ENCODE results near the gene PIAS1.
"Not testable (repeated sequence)": the region's sequence is repeated elsewhere in the genome, so short reads cannot be mapped to it uniquely, and the experiment has no call there.

Gene PIAS1

GRCh38 chr15:68186671-68187397 lies 132.7 kb downstream of the PIAS1 start:
- DNase-seq = no peak

GRCh38 chr15:68187559-68187958 lies 133.4 kb downstream of the PIAS1 start:
- DNase-seq = no peak

DNA sequence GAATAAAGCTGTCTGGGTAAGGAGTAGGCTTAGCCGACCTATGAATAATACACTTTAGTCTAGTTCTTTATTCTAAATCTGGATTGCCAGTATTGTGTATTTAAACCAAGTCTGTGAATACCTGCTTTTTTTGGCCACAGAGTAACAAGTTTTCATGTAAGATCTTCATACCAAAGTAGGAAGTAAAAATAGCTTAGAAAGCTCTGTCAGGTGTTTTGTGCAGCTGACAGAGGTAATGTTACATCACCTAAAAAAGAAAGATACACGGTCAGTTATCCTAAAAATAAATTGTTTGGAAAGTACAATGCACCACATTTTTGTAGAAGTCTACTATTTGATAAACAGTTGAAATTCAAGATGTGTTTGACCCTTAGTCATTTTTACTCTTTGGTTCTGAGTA lies 134.5 kb downstream of the PIAS1 start:
- DNase-seq = no peak

GRCh38 chr15:68190048-68190447 lies 135.9 kb downstream of the PIAS1 start:
- DNase-seq = no peak

DNA sequence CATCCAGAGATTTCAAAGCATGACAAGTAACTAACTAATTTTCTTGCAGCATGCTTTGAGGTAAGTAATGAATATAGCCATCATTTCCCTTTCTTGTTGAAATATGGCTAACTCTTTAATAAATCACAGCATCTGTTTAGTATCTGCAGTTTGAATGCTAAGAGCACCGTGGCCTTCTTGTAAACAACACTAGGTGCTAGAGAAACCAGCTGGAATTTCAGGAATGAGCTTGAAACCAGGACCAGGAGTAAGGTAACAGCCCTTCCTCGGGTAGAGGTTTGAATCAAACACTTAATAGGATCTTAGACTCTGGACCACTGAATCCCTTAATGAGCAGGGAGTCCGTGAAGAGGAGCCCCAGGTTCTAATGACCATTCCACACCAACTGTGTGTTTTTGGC lies 137.4 kb downstream of the PIAS1 start:
- DNase-seq = no peak

- no peak for DNase-seq
Observed at GRCh38 chr15:68192117-68192516, 138.0 kb downstream of the PIAS1 start.

DNA sequence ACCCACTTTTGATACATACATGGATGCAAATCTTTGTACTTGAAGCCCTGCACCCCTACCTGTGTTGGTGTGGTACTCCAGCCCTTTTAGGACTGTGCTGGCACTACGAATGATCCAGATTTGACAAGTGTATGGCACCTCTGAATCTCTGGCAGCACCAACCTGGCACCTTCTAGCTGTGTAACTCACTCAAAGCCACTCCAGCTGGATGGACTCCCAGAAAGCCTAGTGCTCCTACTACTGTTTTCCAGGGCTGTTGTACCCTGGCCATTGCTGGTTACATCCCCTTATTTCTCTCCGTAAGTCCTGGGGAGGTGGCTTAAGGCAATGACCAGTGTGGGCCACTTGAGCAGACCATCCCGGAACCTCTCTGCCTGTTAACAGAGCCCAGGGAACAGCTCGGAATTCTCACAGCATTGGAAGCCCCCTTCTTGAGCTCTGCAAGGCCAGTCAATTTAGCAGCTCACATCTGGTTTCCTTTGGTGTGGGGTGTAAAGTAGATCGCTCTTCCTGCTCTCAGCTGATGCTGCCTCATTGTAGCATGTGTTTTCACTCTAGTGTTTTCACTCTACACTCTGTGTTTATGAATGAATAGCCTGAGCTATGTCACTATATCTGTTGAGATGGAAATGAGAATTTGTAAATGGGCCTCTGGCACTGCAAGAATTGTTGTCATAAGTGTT lies 138.8 kb downstream of the PIAS1 start:
- DNase-seq = no peak

- no peak for DNase-seq
Observed at GRCh38 chr15:68195336-68196112, 141.4 kb downstream of the PIAS1 start.

- no peak for DNase-seq
Observed at GRCh38 chr15:68196445-68197169, 142.5 kb downstream of the PIAS1 start.

- DNase-seq = no peak
Observed at GRCh38 chr15:68197170-68197492, 143.0 kb downstream of the PIAS1 start.

- no peak for DNase-seq
Observed at GRCh38 chr15:68197661-68198437, 143.7 kb downstream of the PIAS1 start.

DNA sequence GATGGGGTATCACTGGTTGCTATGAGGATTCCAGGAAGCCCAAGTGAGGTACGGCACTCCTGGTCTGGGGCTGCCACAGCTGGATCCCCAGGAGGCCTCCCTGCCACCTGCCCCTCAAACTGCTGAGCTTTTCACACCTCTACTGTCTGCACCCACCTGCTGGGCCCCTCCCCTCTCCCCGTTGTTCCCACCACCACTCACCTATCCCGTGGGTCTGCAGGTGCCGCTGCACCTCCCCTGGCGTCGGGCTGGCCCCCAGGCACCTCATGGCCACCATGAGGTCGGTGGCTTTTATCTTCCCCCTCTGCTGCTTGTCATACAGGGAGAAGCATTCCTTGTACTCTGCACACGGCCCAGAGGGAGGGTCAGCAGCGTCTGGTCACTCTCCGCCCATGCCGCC lies 145.2 kb downstream of the PIAS1 start:
- no peak for DNase-seq

- no peak for DNase-seq
Observed at GRCh38 chr15:68200016-68200861, 146.1 kb downstream of the PIAS1 start.

- DNase-seq = no peak
Observed at GRCh38 chr15:68201153-68201878, 147.2 kb downstream of the PIAS1 start.

DNA sequence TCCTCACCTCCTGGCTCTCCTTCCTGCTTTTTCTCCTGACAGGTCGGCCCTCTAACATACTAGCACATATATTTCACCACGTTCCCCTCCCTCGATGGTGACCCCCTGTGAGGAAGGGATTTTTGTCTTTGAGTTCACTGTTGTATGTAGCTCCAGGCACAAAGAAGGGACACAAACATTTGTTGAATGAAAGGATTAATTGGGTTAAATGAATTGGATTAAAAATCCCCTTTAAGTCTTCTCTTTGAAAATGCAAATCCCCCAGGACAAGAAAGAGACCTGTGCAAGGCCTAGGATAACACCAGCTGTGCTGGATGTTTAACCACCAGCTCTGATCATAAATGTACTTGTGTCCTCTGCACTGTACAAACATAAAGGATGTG lies 147.8 kb downstream of the PIAS1 start:
- DNase-seq = no peak

DNA sequence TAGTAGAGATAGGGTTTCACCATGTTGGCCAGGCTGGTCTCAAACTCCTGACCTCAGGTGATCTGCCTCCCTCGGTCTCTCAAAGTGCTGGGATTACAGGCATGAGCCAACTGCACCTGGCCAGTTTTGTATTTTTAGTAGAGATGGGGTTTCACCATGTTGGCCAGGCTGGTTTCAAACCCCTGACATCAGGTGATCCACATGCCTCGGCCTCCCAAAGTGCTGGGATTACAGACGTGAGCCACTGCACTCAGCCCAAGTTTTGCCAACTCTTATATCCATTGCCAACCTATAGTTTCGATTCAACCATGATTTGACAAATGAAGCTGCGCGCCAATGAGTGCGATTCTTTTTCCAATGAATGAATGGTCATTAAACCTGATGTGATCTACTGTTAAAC lies 148.9 kb downstream of the PIAS1 start:
- not testable (repeated sequence) for DNase-seq

DNA sequence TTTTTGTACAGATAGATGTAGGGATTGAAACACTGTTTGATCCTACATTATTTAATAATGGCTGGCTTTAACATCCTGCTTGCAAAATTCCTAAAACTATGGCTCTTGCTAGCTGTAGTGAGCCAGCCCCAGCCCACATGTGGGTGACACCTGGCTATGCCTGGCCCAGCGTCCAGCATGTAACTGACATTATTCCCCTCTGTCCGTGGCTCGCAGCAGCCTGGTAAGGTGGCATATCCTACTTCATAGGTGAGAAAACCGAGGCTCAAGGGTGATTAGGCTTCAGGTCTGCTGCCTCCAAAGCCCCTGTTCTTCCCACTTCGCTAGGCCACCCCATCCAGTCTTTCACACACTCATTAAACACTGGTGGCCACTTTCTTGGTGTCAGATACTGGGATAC lies 149.4 kb downstream of the PIAS1 start:
- DNase-seq = no peak

- no peak for DNase-seq
Observed at GRCh38 chr15:68203956-68204355, 149.8 kb downstream of the PIAS1 start.

- DNase-seq = no peak
Observed at GRCh38 chr15:68204361-68204760, 150.2 kb downstream of the PIAS1 start.

GRCh38 chr15:68204776-68205557 lies 150.9 kb downstream of the PIAS1 start, which contains the start of gene CALML4:
TSS of gene CALML4 (minus strand) at chr15:68205332. CDS start at chr15:68205247, 85 bp downstream.
- no peak for DNase-seq

Measured in CD4-positive, alpha-beta T cell treated with Interleukin-1 beta for 1 hour (primary cell).